Astrocyte (in vitro differentiated cells and primary cell): ENCODE measurements around the gene OR2S2. TPM values are rescaled to one million over a fixed set of nuclear protein-coding genes. Genes with fewer than 3 reads are reported as not detected.
A peak's percentile ranks its signal among the peaks of the same experiment; 100 is the strongest.

Experiments used
- DNase-seq: peaks from one replicate; pipeline ENCODE4 v3.0.0-alpha.2; 2010; ENCODE audit warnings: low read depth
- FAIRE-seq: peaks from 2 replicates; lab custom pipeline; 2011; peaks lifted over from hg19 to GRCh38; lab: Jason Lieb, UNC
- H2AFZ ChIP-seq: 2 replicates; pipeline ENCODE4 v1.6.0; 2012; ENCODE audit warnings: low read depth, low read length, inconsistent platforms
- H3K27ac ChIP-seq: 2 replicates; pipeline ENCODE4 v1.5.1; 2011; ENCODE audit warnings: low read depth, low read length, inconsistent platforms
- H3K27me3 ChIP-seq: 2 replicates; pipeline ENCODE4 v1.6.0; 2011; ENCODE audit warnings: low read length, inconsistent platforms; ENCODE audit not compliant: insufficient read depth
- H3K36me3 ChIP-seq: 2 replicates; pipeline ENCODE4 v1.5.1; 2011; ENCODE audit warnings: low read length, inconsistent platforms; ENCODE audit not compliant: insufficient read depth
- H3K4me1 ChIP-seq: 2 replicates; pipeline ENCODE4 v1.5.1; 2011; ENCODE audit warnings: low read length, inconsistent platforms; ENCODE audit not compliant: insufficient read depth
- H3K4me2 ChIP-seq: 2 replicates; pipeline ENCODE4 v1.6.0; 2012; ENCODE audit warnings: low read length, inconsistent platforms
- H3K4me3 ChIP-seq: 2 replicates; pipeline ENCODE4 v1.5.1; 2011; ENCODE audit warnings: low read depth, mild to moderate bottlenecking, low read length, inconsistent platforms; ENCODE audit not compliant: insufficient read depth
- H3K79me2 ChIP-seq: 2 replicates; pipeline ENCODE4 v1.6.0; 2012; ENCODE audit warnings: mild to moderate bottlenecking, low read length, inconsistent platforms; ENCODE audit not compliant: insufficient read depth
- H3K9ac ChIP-seq: 2 replicates; pipeline ENCODE4 v1.6.0; 2012; ENCODE audit warnings: mild to moderate bottlenecking, low read length, inconsistent platforms
- H3K9me3 ChIP-seq: 2 replicates; pipeline ENCODE4 v1.5.1; 2012; ENCODE audit warnings: low read depth, mild to moderate bottlenecking, low read length, inconsistent platforms; ENCODE audit not compliant: insufficient read depth
- H4K20me1 ChIP-seq: 2 replicates; pipeline ENCODE4 v1.6.0; 2012; ENCODE audit warnings: low read length, inconsistent platforms; ENCODE audit not compliant: insufficient read depth
- H3K27ac Mint-ChIP-seq: one replicate; pipeline ENCODE4 v1.8.0; 2021; ENCODE audit warnings: mild to moderate bottlenecking, mixed read lengths; ENCODE audit not compliant: unreplicated experiment
- H3K27me3 Mint-ChIP-seq: one replicate; pipeline ENCODE4 v1.8.0; 2021; ENCODE audit warnings: low read depth, mixed read lengths; ENCODE audit not compliant: unreplicated experiment
- H3K36me3 Mint-ChIP-seq: one replicate; pipeline ENCODE4 v1.8.0; 2021; ENCODE audit warnings: low read depth, mixed read lengths; ENCODE audit not compliant: unreplicated experiment
- H3K4me1 Mint-ChIP-seq: one replicate; pipeline ENCODE4 v1.8.0; 2021; ENCODE audit warnings: low read depth, mixed read lengths; ENCODE audit not compliant: unreplicated experiment
- H3K4me3 Mint-ChIP-seq: one replicate; pipeline ENCODE4 v1.8.0; 2021; ENCODE audit warnings: mild to moderate bottlenecking, moderate library complexity, mixed read lengths; ENCODE audit not compliant: unreplicated experiment
- H3K9me3 Mint-ChIP-seq: one replicate; pipeline ENCODE4 v1.8.0; 2021; ENCODE audit warnings: mild to moderate bottlenecking, mixed read lengths; ENCODE audit not compliant: unreplicated experiment
- CTCF ChIP-seq: IDR thresholded peaks from 2 replicates; pipeline ENCODE4 v1.5.1; 2011; ENCODE audit warnings: low read depth, mild to moderate bottlenecking, inconsistent platforms, low read length, moderate library complexity; ENCODE audit not compliant: insufficient read depth
- EZH2 ChIP-seq: IDR thresholded peaks from 2 replicates; pipeline ENCODE4 v1.6.1; 2012; ENCODE audit warnings: mild to moderate bottlenecking, low read length, inconsistent platforms; ENCODE audit not compliant: insufficient read depth
- total RNA-seq: library from RNA; stranded (reverse); gene quantifications from 2 replicates; pipeline ENCODE4 v1.2.1, GENCODE V29; 2021

OR2S2 gene
- total RNA-seq, 1 donor from 2014 or later, result not detected

- H3K27ac ChIP-seq, result no peak overlapping the region
- no peaks in the 10 kb centered on the region for H3K36me3 ChIP-seq
- no peaks in the 10 kb centered on the region for H3K79me2 ChIP-seq
- Mint-ChIP-seq H3K4me3 (no peak overlapping the region), H3K36me3 (no peaks in the 10 kb centered on the region), H3K4me1 (peaks cover 16% of the 10 kb centered on the region), H3K27me3 (no peaks in the 10 kb centered on the region), H3K27ac (no peak overlapping the region), H3K9me3 (no peaks in the 10 kb centered on the region)
- H2AFZ ChIP-seq, result no peak overlapping the region
- no peak for FAIRE-seq
- DNase-seq, result no peak
- H3K4me2 ChIP-seq, result no peak overlapping the region
- no peak overlapping the region for H3K4me3 ChIP-seq
- no peaks in the 10 kb centered on the region for H3K27me3 ChIP-seq
- H4K20me1 ChIP-seq, result no peaks in the 10 kb centered on the region
- no peak overlapping the region for H3K9ac ChIP-seq
- peaks cover 6% of the 10 kb centered on the region for H3K4me1 ChIP-seq
- H3K9me3 ChIP-seq, result no peaks in the 10 kb centered on the region
- TF ChIP-seq EZH2 (no peak), CTCF (no peak)
Measured at GRCh38 chr9:35930521-35930920, 27.4 kb downstream of the OR2S2 start.

GRCh38 chr9:35929453-35929718, 28.6 kb downstream of the OR2S2 start:
- peaks cover 15% of the 10 kb centered on the region for H3K4me1 ChIP-seq
- H3K4me3 ChIP-seq, result no peak overlapping the region
- Mint-ChIP-seq H3K27ac (no peak overlapping the region), H3K4me3 (no peak overlapping the region), H3K4me1 (peaks cover 22% of the 10 kb centered on the region), H3K27me3 (no peaks in the 10 kb centered on the region), H3K9me3 (no peaks in the 10 kb centered on the region), H3K36me3 (no peaks in the 10 kb centered on the region)
- H3K27ac ChIP-seq, result no peak overlapping the region
- no peaks in the 10 kb centered on the region for H3K36me3 ChIP-seq
- H3K79me2 ChIP-seq, result no peaks in the 10 kb centered on the region
- H3K9me3 ChIP-seq, result no peaks in the 10 kb centered on the region
- no peak overlapping the region for H3K9ac ChIP-seq
- no peak overlapping the region for H3K4me2 ChIP-seq
- no peak for FAIRE-seq
- TF ChIP-seq CTCF (no peak), EZH2 (no peak)
- DNase-seq, result no peak
- H4K20me1 ChIP-seq, result no peaks in the 10 kb centered on the region
- no peaks in the 10 kb centered on the region for H3K27me3 ChIP-seq
- H2AFZ ChIP-seq, result no peak overlapping the region

GRCh38 chr9:35928591-35929452, 29.1 kb downstream of the OR2S2 start:
- H3K27ac Mint-ChIP-seq, result no peak overlapping the region
- TF ChIP-seq CTCF (no peak), EZH2 (no peak)
- H3K79me2 ChIP-seq, result no peaks in the 10 kb centered on the region
- no peaks in the 10 kb centered on the region for H3K36me3 ChIP-seq
- H3K4me1 ChIP-seq, result peaks cover 18% of the 10 kb centered on the region
- DNase-seq (no peak), FAIRE-seq (peak; percentile 47)
- no peaks in the 10 kb centered on the region for H3K36me3 Mint-ChIP-seq
- H3K9ac ChIP-seq, result no peak overlapping the region
- H3K27me3 Mint-ChIP-seq, result no peaks in the 10 kb centered on the region
- H3K4me3 ChIP-seq, result no peak overlapping the region
- no peaks in the 10 kb centered on the region for H4K20me1 ChIP-seq
- no peak overlapping the region for H3K27ac ChIP-seq
- H3K4me2 ChIP-seq, result no peak overlapping the region
- no peaks in the 10 kb centered on the region for H3K9me3 Mint-ChIP-seq
- no peaks in the 10 kb centered on the region for H3K9me3 ChIP-seq
- peaks cover 26% of the 10 kb centered on the region for H3K4me1 Mint-ChIP-seq
- H3K27me3 ChIP-seq, result no peaks in the 10 kb centered on the region
- H3K4me3 Mint-ChIP-seq, result no peak overlapping the region
- no peak overlapping the region for H2AFZ ChIP-seq
